HG02623 (cell line): Measurements from ENCODE around the gene WRNIP1.

Source experiments
- ATAC-seq: cut with Tn5 transposase; IDR thresholded peaks from one replicate; pipeline ENCODE4 v1.9.1; 2021; ENCODE audit warnings: moderate library complexity; ENCODE audit not compliant: unreplicated experiment

WRNIP1 gene

GRCh38 chr6:2803731-2804429, 38.7 kb downstream of the WRNIP1 start:
- ATAC-seq, result no peak

- no peak for ATAC-seq
Observed at GRCh38 chr6:2804516-2804915, 39.3 kb downstream of the WRNIP1 start.

DNA sequence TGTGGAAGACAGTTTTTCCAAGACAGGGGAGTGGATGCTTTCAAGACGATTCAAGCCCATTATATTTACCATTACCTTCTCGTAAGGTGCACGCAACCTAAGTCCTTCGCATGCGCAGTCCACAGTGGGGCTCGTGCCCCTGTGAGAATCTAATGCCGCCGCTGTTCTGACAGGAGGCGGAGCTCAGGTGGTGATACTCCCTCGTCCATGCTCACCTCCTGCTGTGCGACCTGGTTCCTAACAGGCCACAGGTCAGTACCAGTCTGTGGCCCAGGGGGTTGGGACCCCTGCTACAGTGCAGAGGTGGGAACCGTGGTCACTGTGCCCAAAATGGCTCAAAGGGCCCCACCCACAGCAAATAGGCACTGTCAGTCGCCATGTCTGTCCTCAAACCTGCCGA, 39.8 kb downstream of the WRNIP1 start:
- ATAC-seq, result no peak

- no peak for ATAC-seq
Observed at GRCh38 chr6:2806644-2807043, 41.5 kb downstream of the WRNIP1 start.

DNA sequence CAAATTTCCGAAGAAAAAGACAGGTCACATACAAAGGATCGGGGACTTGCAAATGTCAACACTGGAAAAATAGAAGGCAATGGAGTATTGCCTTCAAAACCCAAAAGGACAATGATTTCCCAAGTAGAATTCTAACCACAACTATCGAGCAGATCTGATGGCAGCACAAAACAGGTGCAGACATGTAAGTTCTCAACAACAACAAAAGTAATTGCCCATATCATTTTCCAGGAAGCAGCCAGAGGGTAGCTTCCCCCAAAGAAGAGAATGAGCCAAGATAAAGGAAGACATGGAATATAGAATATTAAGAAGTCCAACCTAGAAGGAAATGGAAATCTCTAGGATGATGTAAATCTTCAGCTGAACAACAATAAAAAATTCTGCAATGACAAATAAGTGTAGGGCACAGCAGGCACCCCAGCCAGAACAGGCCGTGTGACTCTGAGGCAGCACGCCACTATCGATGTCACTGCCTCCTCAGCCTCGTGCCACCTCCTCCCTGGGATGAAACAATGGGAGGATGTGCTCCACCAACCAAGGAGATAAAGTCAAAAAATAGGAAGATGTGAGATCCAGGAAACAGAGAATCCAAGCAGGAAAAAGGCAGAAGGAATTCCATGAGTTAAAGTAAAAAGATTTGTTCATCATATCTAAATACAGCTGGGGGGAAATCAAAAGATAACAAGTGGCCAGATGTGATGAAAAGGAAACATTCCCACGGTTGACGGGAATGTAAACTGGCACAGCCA, 42.3 kb downstream of the WRNIP1 start:
- ATAC-seq, result no peak

- ATAC-seq, result no peak
Observed at GRCh38 chr6:2809015-2809414, 43.8 kb downstream of the WRNIP1 start.

DNA sequence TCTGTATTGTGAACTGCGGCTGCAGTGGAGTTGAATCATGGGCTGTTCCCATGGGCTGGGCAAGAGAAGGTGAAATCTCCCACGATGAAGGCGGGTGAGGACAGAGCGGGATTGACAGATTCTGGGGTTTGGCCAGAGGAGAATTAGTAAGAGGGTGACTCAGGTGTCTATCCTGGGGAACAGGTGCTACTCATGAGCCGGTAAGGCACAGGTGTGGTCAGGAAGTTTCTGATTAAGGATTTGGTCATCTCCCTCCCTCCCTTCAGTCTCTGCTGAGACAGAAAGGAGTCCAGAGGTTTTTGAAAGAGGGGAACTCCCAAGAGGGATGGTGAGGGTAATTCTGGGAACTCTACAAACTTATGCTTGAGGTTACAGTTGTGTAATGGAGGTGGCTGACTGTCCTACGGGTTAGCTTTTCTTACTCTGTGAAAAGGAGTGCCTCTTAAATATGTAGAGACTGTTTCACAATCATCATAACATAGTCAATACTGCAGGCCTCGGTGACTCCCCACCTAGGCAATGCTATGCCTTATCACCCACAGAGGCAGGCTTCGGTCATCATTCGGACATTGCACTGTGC, 45.0 kb downstream of the WRNIP1 start:
- no peak for ATAC-seq

- no peak for ATAC-seq
Observed at GRCh38 chr6:2812695-2813094, 47.5 kb downstream of the WRNIP1 start.

GRCh38 chr6:2816158-2816557, 51.0 kb downstream of the WRNIP1 start:
- no peak for ATAC-seq

- no peak for ATAC-seq
Observed at GRCh38 chr6:2817903-2818443, 52.8 kb downstream of the WRNIP1 start.

DNA sequence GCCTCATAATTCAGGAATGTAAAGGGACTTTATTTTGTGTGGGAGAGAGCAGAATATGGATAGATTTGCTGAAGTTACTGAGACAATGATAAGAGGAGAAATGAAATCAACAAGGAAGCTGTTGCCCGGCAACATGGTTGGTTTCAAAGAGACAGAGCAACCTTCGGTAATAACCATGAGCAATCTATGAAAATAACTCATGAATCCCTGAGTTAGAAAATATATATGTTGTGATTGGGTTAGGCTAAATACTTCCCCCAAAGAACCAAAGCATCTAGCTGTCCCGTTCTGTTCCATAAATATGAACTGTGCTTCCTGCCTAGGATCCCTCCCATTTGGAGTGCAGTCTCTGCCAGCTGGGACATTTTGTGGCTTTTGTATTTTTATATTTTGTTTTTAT, 53.4 kb downstream of the WRNIP1 start:
- no peak for ATAC-seq

DNA sequence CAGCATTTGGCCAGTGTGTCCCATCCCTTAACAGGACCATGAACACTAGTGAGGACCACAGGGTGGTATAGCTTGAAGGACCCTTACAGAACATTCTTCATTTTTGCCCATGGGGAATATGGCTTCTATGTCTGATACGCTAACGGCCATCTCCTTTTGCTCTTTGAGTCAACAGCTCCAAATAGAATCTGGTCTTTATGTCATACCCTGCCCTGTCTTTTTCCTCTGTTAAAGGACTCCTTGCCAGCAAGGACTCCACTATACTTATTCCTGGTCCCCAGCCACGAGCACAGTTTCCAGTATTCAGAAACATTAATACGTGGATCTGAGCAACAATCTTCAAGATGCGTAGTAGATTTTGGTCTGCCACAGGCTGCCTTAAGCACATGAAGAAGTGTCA, 53.9 kb downstream of the WRNIP1 start:
- no peak for ATAC-seq

DNA sequence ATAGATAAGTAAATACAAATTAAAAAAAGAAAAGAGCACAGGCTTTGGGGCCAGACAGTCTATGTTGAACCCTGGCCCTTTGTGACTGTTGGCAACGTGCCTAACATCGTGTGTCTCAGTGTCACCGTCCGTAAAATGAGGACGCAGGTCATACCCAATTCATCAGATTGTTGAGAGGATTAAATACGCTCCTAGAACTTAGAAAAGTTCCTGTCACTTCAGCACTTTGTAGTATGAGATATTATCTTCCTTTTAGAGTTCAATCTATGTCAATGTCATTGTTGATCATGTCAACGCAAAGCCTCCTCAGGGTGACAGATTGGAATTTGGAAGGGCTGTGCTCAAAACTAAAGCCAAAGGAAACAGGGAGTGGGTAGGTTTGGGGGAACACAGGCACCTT, 54.8 kb downstream of the WRNIP1 start:
- no peak for ATAC-seq

GRCh38 chr6:2820415-2820814, 55.2 kb downstream of the WRNIP1 start:
- no peak for ATAC-seq

- no peak for ATAC-seq
Observed at GRCh38 chr6:2821554-2821953, 56.4 kb downstream of the WRNIP1 start.

DNA sequence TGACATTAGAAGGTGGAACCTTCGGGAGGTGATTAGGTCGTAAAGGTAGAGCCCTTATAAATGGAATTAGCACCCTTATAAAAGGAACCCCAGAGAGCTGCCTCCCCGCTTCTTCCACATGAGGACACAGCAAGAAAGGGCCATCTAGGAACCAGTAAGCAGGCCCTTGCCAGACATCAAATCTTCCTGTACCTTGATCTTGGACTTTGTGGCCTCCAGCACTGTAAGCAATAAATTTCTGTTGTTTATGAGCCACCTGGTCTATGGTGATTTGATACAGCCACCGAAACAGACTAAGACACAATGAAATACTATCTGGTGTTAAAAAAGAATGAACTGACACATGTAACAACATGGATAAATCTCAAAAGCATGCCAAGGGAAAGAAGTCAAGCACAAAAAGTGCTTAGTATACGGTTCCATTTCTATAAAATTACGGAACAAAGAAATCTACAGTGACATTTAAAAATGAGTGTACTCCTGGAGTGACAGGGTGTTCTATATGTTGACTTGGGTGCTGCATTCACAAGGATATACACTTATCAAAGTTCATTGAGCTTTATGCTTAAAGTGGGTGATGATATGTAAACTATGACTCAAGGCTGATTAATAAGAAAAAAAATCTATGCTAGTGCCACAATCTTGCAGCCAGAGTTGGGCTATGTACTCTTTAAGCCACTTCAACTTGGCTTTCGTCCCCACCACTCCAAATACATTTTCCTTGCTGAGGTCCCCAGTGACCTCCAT, 58.1 kb downstream of the WRNIP1 start:
- ATAC-seq, result no peak

GRCh38 chr6:2826131-2826530, 60.9 kb downstream of the WRNIP1 start:
- no peak for ATAC-seq

DNA sequence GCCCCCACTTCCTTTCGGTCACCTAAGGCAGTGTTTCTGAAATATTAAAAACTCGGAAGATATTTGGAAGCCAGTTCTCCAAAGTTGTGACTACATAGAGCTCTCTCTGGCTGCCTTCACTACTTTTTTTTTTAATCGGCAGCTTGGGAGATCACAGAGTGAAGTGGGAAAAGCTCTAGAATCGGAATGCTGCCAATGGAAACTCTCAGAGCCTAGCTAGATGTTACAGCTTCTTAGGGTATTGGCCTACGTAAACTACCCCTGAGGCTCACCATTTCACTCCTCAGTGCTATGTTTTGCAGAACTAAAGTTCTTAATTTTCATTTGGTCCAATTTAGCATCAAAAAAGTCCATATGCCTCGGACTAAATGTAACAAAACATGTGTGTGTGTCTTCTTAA, 61.9 kb downstream of the WRNIP1 start:
- no peak for ATAC-seq

- no peak for ATAC-seq
Observed at GRCh38 chr6:2828629-2829028, 63.4 kb downstream of the WRNIP1 start.

GRCh38 chr6:2829253-2829652, 64.1 kb downstream of the WRNIP1 start:
- ATAC-seq, result no peak

DNA sequence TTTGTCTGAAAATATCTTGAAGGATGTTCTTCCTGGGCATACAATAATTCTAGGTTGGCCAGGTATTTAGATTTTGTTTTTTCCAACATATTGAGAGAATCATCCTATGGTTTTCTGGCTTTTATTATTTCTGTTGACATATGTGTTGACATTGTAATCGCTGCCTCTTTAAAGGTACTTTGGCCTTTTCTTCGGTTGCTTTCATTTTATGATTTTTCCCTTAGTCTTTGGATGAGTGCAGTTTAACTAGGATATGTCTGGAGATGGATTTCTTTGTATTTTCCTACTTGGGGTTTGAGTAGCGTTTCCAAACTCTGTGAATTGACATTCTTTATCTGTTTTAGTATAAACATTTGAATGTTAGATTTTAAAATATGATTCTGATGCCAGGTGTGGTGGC, 65.0 kb downstream of the WRNIP1 start:
- no peak for ATAC-seq
